Neural cell (in vitro differentiated cells): ENCODE results near the gene GK. TPM values are rescaled to one million over a fixed set of nuclear protein-coding genes. Genes with fewer than 3 reads are reported as not detected.

Experiments
- H2AFZ ChIP-seq: fragments of 200-600, 300-800 bp; sonication (generic), shearing (Covaris generic); 2 replicates; pipeline ENCODE4 v1.6.0; 2014; ENCODE audit warnings: low read depth, mild to moderate bottlenecking, antibody characterized with exemption, low read length, moderate library complexity
- H3F3A ChIP-seq: fragments of 200-600 bp; shearing (Covaris generic); 2 replicates; pipeline ENCODE4 v1.6.1; 2016; ENCODE audit warnings: mild to moderate bottlenecking, moderate library complexity, mixed read lengths, antibody characterized with exemption, low read length; ENCODE audit not compliant: insufficient read depth, poor library complexity, severe bottlenecking
- H3K27ac ChIP-seq: fragments of 200-600, 300-800 bp; sonication (generic), shearing (Covaris generic); 2 replicates; pipeline ENCODE4 v1.5.1; 2014; ENCODE audit warnings: mild to moderate bottlenecking, low read length, moderate library complexity
- H3K27me3 ChIP-seq: fragments of 300-800, 200-600 bp; sonication (generic), shearing (Covaris generic); 2 replicates; pipeline ENCODE4 v1.6.0; 2014; ENCODE audit warnings: mild to moderate bottlenecking, low read depth, low read length, moderate library complexity; ENCODE audit not compliant: insufficient read depth
- H3K36me3 ChIP-seq: fragments of 300-800, 200-600 bp; sonication (generic), shearing (Covaris generic); 2 replicates; pipeline ENCODE4 v1.5.1; 2014; ENCODE audit warnings: mild to moderate bottlenecking, antibody characterized with exemption, low read length, moderate library complexity; ENCODE audit not compliant: insufficient read depth
- H3K4me2 ChIP-seq: fragments of 300-800, 200-600 bp; sonication (generic), shearing (Covaris generic); 2 replicates; pipeline ENCODE4 v1.6.0; 2014; ENCODE audit warnings: mild to moderate bottlenecking, low read length
- H3K4me3 ChIP-seq: fragments of 300-800, 200-600 bp; sonication (generic), shearing (Covaris generic); 2 replicates; pipeline ENCODE4 v1.5.1; 2014; ENCODE audit warnings: mild to moderate bottlenecking, low read length, moderate library complexity
- H3K79me2 ChIP-seq: fragments of 200-600 bp; shearing (Covaris generic); replicated peaks from 2 replicates; pipeline ENCODE4 v1.6.0; 2014; ENCODE audit warnings: mild to moderate bottlenecking, low read length, moderate library complexity; ENCODE audit not compliant: insufficient read depth
- H3K9ac ChIP-seq: fragments of 300-800, 200-600 bp; sonication (generic), shearing (Covaris generic); 2 replicates; pipeline ENCODE4 v1.6.1; 2016; ENCODE audit warnings: mild to moderate bottlenecking, low read length, mixed read lengths
- H3K9me2 ChIP-seq: fragments of 200-600 bp; shearing (Covaris generic); 2 replicates; pipeline ENCODE4 v1.6.1; 2016; ENCODE audit warnings: mild to moderate bottlenecking, low read length, mixed read lengths; ENCODE audit not compliant: insufficient read depth
- H3K9me3 ChIP-seq: fragments of 200-600, 300-800 bp; sonication (generic), shearing (Covaris generic); 2 replicates; pipeline ENCODE4 v1.6.1; 2016; ENCODE audit warnings: mild to moderate bottlenecking, mixed run types, low read length, moderate library complexity, mixed read lengths
- H4K20me1 ChIP-seq: fragments of 200-600 bp; shearing (Covaris generic); 2 replicates; pipeline ENCODE4 v1.6.1; 2016; ENCODE audit warnings: mild to moderate bottlenecking, mixed run types; ENCODE audit not compliant: insufficient read depth
- EP300 ChIP-seq: fragments of 450-650 bp; conservative IDR thresholded peaks from 2 replicates; pipeline ENCODE4 v1.6.1; 2014; ENCODE audit warnings: antibody characterized with exemption, mild to moderate bottlenecking, moderate library complexity; ENCODE audit not compliant: poor library complexity, severe bottlenecking
- EZH2 ChIP-seq: fragments of 200-600, 300-800 bp; shearing (Covaris generic), sonication (generic); IDR thresholded peaks from 2 replicates; pipeline ENCODE4 v1.6.1; 2014; ENCODE audit warnings: antibody characterized with exemption, low read length, borderline replicate concordance, mild to moderate bottlenecking; ENCODE audit not compliant: insufficient read depth, poor library complexity, severe bottlenecking
- MXI1 ChIP-seq: fragments of 450-650 bp; conservative IDR thresholded peaks from 2 replicates; pipeline ENCODE4 v1.6.1; 2014; ENCODE audit warnings: antibody characterized with exemption, mild to moderate bottlenecking; ENCODE audit not compliant: poor library complexity, severe bottlenecking
- POLR2AphosphoS5 ChIP-seq: IDR thresholded peaks from 2 replicates; pipeline ENCODE4 v1.6.1; 2012
- RAD21 ChIP-seq: fragments of 450-650 bp; conservative IDR thresholded peaks from 2 replicates; pipeline ENCODE4 v1.6.1; 2014; ENCODE audit warnings: antibody characterized with exemption, mild to moderate bottlenecking, moderate library complexity
- SMC3 ChIP-seq: fragments of 450-650 bp; conservative IDR thresholded peaks from 2 replicates; pipeline ENCODE4 v1.6.1; 2014; ENCODE audit warnings: antibody characterized with exemption, mild to moderate bottlenecking, moderate library complexity; ENCODE audit not compliant: poor library complexity
- TAF1 ChIP-seq: IDR thresholded peaks from 2 replicates; pipeline ENCODE4 v1.6.1; 2012; ENCODE audit warnings: low read depth
- polyA plus RNA-seq: library from polyadenylated mRNA; depleted of rRNA; stranded (reverse); fragments of >200 nt; gene quantifications from 2 replicates; pipeline ENCODE4 v1.2.3, GENCODE V29; 2014
- TF ChIP-seq, protein P1 (sequence below): fragments of 450-650 bp; IDR thresholded peaks from 2 replicates; pipeline ENCODE4 v1.5.1; 2014; ENCODE audit warnings: antibody characterized with exemption, mild to moderate bottlenecking, moderate library complexity; ENCODE audit not compliant: poor library complexity, severe bottlenecking
- TF ChIP-seq, protein P2 (sequence below): IDR thresholded peaks from 2 replicates; pipeline ENCODE4 v1.6.1; 2012; ENCODE audit warnings: borderline replicate concordance

GK gene
- polyA plus RNA-seq, 1 donor from 2014 or later, result 6.3 TPM

DNA sequence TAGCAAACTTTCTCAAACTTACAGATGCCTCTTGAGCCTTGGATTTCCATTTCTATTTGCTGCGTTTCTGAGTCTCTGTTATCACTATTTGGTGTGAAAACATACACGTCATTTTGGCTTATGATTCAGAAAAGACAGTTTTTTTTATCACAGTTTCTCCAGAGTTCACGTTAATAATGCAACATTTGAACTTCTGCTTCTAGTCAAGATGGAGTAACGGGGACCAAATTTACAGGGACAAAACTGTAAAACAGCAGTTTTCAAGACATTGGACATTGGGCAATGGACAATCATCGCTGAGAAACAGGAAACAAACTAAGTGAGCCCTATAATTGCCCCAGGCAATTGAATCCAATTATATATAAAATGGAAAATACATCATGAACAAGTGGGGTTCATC lies 39.5 kb upstream of the GK start:
- H3K9me2 ChIP-seq, result no peaks in the 10 kb centered on the region
- H3K36me3 ChIP-seq, result no peaks in the 10 kb centered on the region
- no peaks in the 10 kb centered on the region for H3K9me3 ChIP-seq
- TF ChIP-seq RAD21 (no peak), MXI1 (no peak), EP300 (no peak), TAF1 (no peak), EZH2 (no peak), SMC3 (no peak), POLR2AphosphoS5 (no peak)
- TF ChIP-seq, protein P1, sequence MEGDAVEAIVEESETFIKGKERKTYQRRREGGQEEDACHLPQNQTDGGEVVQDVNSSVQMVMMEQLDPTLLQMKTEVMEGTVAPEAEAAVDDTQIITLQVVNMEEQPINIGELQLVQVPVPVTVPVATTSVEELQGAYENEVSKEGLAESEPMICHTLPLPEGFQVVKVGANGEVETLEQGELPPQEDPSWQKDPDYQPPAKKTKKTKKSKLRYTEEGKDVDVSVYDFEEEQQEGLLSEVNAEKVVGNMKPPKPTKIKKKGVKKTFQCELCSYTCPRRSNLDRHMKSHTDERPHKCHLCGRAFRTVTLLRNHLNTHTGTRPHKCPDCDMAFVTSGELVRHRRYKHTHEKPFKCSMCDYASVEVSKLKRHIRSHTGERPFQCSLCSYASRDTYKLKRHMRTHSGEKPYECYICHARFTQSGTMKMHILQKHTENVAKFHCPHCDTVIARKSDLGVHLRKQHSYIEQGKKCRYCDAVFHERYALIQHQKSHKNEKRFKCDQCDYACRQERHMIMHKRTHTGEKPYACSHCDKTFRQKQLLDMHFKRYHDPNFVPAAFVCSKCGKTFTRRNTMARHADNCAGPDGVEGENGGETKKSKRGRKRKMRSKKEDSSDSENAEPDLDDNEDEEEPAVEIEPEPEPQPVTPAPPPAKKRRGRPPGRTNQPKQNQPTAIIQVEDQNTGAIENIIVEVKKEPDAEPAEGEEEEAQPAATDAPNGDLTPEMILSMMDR, result no peak
- TF ChIP-seq, protein P2, sequence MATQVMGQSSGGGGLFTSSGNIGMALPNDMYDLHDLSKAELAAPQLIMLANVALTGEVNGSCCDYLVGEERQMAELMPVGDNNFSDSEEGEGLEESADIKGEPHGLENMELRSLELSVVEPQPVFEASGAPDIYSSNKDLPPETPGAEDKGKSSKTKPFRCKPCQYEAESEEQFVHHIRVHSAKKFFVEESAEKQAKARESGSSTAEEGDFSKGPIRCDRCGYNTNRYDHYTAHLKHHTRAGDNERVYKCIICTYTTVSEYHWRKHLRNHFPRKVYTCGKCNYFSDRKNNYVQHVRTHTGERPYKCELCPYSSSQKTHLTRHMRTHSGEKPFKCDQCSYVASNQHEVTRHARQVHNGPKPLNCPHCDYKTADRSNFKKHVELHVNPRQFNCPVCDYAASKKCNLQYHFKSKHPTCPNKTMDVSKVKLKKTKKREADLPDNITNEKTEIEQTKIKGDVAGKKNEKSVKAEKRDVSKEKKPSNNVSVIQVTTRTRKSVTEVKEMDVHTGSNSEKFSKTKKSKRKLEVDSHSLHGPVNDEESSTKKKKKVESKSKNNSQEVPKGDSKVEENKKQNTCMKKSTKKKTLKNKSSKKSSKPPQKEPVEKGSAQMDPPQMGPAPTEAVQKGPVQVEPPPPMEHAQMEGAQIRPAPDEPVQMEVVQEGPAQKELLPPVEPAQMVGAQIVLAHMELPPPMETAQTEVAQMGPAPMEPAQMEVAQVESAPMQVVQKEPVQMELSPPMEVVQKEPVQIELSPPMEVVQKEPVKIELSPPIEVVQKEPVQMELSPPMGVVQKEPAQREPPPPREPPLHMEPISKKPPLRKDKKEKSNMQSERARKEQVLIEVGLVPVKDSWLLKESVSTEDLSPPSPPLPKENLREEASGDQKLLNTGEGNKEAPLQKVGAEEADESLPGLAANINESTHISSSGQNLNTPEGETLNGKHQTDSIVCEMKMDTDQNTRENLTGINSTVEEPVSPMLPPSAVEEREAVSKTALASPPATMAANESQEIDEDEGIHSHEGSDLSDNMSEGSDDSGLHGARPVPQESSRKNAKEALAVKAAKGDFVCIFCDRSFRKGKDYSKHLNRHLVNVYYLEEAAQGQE, result no peak
- no peak overlapping the region for H3K27ac ChIP-seq
- H3K27me3 ChIP-seq, result no peaks in the 10 kb centered on the region
- no peaks in the 10 kb centered on the region for H3K79me2 ChIP-seq
- no peaks in the 10 kb centered on the region for H3F3A ChIP-seq
- no peaks in the 10 kb centered on the region for H4K20me1 ChIP-seq
- H3K9ac ChIP-seq, result no peak overlapping the region
- H3K4me2 ChIP-seq, result no peak overlapping the region
- no peak overlapping the region for H2AFZ ChIP-seq
- H3K4me3 ChIP-seq, result no peak overlapping the region

DNA sequence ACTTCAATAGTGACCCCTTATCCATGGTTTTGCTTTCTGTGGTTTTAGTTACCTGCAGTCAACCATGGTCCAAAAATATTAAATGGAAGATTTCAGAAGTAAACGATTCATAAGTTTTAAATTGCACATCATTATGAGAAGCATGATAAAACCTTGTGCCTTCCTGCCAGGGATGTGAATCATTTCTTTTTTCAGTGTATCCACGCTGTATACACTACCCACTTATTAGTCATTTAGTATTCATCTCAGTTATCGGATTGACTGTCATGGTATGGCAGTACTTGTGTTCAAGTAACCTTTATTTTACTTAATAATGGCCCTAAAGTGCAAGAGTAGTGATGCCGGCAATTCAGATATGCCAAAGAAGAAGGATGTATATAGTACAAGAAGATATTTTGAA lies 38.0 kb upstream of the GK start:
- H3K9ac ChIP-seq, result no peak overlapping the region
- no peak overlapping the region for H3K27ac ChIP-seq
- no peaks in the 10 kb centered on the region for H3K9me3 ChIP-seq
- no peaks in the 10 kb centered on the region for H3F3A ChIP-seq
- H3K79me2 ChIP-seq, result no peaks in the 10 kb centered on the region
- no peak overlapping the region for H3K4me3 ChIP-seq
- no peak overlapping the region for H2AFZ ChIP-seq
- H3K4me2 ChIP-seq, result no peak overlapping the region
- no peak for TF ChIP-seq RAD21
- no peak for TF ChIP-seq POLR2AphosphoS5
- H4K20me1 ChIP-seq, result no peaks in the 10 kb centered on the region
- no peaks in the 10 kb centered on the region for H3K9me2 ChIP-seq
- no peaks in the 10 kb centered on the region for H3K36me3 ChIP-seq
- no peaks in the 10 kb centered on the region for H3K27me3 ChIP-seq

DNA sequence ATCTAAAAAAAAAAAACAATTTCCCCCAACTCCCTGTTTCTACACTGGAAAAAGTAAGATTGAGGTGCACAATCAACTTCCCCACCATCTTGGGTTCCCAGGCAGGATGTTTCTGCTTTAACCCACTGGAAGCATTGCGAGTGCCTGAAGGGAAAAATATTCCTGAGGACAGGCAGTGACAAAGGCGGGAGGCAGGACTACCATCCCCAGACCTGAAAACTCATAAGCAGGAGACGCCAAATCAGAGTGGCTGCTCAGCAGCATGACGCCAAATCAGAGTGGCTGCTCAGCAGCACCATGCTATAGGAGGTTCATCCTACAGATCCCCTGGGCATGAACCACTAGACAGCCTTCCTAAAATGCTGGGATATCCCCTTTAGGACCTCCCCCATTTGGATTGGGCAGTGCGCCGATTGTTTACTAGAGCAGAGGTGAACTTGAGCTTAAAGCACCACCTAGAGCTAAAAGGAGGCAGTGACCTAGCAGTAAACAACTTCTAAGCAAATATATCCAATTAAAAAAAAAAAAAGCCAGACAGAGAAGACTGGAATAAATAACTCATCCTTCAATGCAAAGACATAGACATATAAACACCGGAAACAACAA lies 35.0 kb upstream of the GK start:
- Histone ChIP-seq H3K27ac (no peak overlapping the region), H3K9ac (no peak overlapping the region), H3K79me2 (no peaks in the 10 kb centered on the region), H3K27me3 (no peaks in the 10 kb centered on the region), H3K36me3 (no peaks in the 10 kb centered on the region), H3K4me2 (no peak overlapping the region), H4K20me1 (no peaks in the 10 kb centered on the region), H3K4me3 (no peak overlapping the region), H3K9me2 (no peaks in the 10 kb centered on the region), H2AFZ (no peak overlapping the region), H3K9me3 (no peaks in the 10 kb centered on the region), H3F3A (no peaks in the 10 kb centered on the region)
- TF ChIP-seq POLR2AphosphoS5 (no peak), SMC3 (no peak), EZH2 (no peak), RAD21 (no peak), MXI1 (no peak)
- TF ChIP-seq, protein P2, result no peak
- TF ChIP-seq, protein P1, result no peak
